ENCODE measurements around the gene SLC4A3.

The SLC4A3 gene, protein sequence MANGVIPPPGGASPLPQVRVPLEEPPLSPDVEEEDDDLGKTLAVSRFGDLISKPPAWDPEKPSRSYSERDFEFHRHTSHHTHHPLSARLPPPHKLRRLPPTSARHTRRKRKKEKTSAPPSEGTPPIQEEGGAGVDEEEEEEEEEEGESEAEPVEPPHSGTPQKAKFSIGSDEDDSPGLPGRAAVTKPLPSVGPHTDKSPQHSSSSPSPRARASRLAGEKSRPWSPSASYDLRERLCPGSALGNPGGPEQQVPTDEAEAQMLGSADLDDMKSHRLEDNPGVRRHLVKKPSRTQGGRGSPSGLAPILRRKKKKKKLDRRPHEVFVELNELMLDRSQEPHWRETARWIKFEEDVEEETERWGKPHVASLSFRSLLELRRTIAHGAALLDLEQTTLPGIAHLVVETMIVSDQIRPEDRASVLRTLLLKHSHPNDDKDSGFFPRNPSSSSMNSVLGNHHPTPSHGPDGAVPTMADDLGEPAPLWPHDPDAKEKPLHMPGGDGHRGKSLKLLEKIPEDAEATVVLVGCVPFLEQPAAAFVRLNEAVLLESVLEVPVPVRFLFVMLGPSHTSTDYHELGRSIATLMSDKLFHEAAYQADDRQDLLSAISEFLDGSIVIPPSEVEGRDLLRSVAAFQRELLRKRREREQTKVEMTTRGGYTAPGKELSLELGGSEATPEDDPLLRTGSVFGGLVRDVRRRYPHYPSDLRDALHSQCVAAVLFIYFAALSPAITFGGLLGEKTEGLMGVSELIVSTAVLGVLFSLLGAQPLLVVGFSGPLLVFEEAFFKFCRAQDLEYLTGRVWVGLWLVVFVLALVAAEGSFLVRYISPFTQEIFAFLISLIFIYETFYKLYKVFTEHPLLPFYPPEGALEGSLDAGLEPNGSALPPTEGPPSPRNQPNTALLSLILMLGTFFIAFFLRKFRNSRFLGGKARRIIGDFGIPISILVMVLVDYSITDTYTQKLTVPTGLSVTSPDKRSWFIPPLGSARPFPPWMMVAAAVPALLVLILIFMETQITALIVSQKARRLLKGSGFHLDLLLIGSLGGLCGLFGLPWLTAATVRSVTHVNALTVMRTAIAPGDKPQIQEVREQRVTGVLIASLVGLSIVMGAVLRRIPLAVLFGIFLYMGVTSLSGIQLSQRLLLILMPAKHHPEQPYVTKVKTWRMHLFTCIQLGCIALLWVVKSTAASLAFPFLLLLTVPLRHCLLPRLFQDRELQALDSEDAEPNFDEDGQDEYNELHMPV

DNA sequence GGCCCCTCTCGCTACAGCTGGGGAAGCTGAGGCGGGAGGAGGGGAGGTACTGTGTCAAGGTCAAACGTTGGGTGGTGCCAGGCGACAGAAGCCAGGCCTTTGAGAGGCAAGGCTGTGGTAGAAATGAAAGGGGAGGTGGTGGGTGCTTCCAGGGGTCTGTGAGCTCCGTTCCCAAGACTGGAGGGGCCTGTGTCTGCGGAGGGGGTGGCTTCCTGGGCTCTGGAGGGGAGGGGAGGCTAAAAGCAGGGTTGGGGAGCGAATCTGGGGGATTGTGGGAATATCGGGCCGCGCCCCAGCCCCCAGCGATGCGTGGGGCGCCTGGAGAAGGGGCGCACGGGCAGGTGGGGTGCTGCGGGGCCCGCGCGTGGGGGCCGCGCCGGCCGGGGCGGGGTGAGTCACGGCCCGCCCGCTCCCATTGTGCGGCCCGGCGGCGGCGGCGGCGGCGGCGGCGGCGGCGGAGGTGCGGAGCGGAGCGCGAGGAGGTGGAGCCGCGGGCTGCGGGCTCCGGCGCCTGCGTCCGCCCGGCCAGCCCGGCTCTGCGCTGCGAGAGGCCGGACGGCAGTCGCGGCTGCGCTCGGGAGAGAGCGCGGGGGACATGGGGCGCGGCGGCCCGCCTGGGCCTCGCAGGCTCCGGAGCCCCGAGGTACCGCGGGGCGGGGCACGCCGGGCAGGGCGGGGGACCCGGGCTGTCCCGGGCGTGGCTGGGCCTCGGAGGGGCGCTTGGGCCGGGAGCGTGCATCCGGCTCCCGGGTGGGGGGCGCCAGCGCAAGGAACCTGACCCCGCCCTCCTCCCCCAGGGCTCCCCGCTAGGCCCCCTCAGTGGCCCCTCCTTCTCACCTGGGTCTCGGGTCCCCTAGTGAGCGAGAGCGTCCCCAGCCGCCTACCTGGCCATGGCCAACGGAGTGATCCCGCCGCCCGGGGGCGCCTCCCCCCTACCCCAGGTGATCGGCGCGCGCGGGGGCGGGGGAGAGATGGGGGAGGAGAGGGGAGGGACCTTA, at the start of gene SLC4A3:
Gene SLC4A3 (plus strand): TSS at position 528 of the 998 bp plus-strand sequence. CDS start 363 bp downstream, at position 891.
- DNase-seq (ENCODE audit: low read depth in 2 of 2) = no peak

DNA sequence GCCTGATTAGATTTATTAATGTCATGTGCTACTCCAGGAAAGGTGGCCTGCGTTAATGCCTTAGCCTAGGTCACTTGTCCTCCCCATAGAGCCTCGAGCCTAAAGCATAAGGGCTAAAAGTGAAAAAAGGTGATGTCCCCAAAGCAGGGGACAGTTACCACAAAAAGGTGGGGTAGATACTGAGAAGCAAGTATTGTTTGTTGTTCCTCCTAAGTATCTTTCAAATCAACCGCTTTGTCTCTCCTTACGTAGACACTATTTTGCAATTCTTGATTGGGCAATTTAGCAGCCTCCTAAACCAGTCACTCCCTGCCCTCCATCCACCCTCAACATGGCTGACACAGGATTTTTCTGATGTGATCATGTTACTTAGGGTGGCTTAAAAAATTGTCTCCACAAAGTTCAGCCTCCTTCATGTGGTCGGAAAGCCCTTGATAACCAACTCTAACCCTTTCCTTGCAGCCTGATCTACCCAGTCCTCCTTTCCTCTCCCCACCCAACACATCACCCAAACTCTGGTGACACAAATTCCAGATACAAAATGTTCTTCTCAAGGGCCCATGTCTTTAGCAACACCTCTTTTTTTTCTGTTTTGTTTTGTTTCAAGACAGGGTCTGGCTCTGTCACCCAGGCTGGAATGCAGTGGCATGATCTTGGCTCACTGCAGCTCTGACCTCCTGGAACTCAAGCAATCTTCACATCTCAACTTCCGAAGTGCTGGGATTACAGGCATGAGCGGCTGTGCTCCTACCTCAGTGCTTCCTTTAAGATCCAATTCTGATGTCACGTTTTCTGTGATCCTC, 48.4 kb upstream of the SLC4A3 start:
- DNase-seq (ENCODE audit: low read depth in 2 of 2) = no peak

DNA sequence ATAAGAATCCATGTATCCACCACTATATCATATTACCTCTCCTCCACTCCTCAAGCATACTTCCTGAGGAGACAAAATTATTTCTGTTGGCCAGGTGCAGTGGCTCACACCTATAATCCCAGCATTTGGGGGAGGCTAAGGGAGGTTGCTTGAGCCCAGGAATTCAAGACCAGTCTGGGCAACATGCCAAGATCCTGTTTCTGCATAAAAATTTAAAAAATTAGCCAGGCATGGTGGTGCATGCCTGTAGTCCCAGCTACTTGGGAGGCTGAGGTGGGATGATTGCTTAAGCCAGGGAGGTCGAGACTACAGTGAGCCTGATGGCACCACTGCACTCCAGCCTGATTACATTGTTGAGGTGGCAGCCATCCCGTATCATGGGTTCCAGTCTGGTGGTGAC, 46.1 kb upstream of the SLC4A3 start:
- no peak for DNase-seq (ENCODE audit: low read depth in 2 of 2)

DNA sequence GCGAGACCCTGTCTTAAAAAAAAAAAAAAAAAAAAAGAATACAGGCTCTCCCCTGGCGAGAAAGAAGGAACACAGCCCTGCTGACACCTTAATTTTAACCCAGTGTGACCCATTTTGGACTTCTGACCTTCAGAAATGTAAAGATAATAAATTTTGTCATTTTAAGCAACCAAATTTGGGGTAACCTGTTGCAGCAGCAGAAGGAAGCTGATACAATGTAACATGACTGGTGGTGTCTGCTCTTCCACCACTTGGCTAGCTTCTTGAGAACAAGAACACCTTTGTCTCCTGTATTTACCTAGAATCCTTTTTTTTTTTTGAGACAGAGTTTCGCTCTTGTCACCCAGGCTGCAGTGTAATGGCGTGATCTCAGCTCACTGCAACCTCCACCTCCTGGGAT, 36.3 kb upstream of the SLC4A3 start:
- DNase-seq (ENCODE audit: low read depth in 2 of 2) = no peak

DNA sequence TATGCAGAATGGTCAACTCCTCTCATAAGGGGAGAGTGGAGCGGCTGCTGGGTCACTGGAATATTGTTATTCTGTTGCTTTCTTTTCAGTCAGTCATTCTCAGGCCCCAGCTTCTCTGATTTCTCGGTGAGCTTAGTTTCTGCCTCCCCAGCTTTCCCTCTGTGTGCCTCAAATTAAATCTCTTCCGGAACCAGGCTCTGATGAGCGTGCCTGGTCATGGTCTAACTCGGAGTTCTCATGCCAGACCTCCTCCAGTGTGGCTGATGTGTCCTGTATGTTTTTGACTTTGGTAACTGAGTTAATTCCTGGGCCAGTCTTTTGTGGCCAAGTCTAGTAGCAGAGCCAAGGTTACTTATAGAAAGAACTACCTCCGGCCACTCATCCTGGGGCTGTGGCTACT, 34.7 kb upstream of the SLC4A3 start:
- no peak for DNase-seq (ENCODE audit: low read depth in 2 of 2)

DNA sequence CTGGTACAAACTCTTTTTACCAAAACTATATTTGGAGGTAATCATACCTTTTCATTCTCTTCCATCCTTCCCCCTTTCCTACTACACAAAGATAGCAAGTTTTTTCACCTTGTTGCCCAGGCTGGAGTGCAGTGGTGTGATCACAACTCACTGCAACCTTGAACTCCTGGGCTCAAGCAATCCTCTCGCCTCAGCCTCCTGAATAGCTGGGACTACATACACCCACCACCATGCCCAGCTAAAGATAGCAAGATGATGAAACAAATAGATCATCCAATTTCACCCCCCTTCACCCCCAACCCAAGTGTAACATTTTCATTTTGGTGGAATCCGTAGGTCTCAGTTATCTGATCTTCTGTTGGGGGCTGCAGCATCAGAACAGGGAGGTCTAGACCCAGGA, 34.3 kb upstream of the SLC4A3 start:
- DNase-seq (ENCODE audit: low read depth in 2 of 2) = no peak

DNA sequence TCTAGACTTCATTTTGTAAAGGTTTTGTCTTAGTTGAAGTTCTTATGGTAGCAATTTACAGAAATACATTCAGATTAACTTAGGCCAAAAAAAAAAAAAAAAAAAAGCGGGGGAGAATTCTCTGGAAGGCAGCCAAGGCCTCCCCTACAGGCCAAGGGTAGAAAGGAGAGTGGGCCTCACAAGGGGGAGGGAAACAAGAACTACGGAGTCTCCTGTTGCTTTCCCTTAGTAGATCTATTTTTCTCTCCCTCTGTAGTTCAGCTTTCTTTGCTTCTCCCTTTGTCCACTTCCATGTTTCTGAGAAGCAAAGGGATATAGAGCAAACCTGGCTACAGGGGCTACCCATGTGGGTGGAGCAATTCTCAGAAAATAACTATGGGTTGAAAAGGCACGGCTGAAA, 32.2 kb upstream of the SLC4A3 start:
- no peak for DNase-seq (ENCODE audit: low read depth in 2 of 2)

DNA sequence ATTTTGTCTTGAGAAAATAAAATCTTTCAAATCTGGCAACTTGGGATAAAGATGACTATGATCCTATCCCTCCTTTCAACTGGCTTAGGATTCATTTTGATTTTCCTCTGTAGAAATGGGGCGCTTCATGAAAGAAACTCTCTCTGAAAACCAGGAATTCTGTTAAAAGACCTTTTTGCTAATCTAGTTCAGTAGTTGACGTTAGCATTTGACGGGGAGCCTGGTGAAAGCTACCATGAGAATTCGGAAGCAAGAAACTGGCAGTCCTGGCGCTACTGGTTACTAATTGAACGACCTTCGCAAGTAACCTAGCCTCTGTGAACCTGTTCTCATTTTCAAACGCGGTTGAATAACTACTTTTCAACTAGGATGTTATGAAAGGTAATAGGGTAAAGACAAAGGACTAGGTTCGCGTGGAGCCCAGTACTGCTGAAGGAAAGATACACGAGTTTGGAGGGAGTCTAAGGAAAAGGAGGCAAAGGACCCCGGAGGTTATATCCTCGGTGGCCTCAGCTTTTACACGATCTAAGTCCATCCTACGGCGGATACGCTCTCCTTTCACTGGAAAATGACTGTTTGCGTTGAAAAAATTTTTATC, 30.4 kb upstream of the SLC4A3 start:
- DNase-seq (ENCODE audit: low read depth in 2 of 2) = no peak

DNA sequence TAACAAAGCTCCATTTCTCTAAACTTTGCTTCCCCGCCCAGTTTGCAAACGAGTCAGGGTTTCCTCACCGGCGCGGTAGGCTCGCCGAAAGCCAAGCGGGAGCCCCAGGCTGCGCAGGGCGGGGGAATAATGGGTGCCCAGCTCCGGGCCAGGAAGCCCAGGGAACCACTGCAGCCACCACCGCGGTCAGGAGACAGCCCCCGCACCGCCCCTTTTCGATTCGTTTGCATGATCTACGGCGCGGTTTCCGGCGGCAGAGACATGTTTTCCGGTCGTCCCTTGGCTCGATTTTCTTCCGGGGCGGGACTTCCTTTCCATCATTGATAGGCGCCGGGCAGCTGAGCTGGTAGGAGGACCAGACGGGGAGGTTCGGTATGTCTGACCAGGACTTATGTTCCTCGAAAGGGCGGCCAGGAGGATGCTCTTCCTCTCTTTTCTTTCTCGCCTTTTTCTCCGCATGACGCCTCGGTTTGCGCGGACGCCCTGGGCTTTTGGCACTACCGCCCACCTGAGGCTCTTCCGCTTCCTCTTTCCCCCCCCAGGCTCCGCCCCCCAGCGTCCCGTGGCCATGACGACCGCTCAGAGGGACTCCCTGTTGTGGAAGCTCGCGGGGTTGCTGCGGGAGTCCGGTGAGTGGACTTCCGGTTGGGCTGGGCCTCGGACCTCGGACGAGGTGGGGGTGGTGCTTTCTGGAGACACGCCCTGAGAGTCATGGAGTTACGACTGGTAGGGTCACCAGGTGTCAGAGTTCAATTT, 29.7 kb upstream of the SLC4A3 start, which contains the start of gene STK11IP:
Gene STK11IP (plus strand): TSS at position 306 of the 756 bp plus-strand sequence. CDS start 263 bp downstream, at position 569.
- peak; percentile 86 to 92 for DNase-seq (ENCODE audit: low read depth in 2 of 2)

DNA sequence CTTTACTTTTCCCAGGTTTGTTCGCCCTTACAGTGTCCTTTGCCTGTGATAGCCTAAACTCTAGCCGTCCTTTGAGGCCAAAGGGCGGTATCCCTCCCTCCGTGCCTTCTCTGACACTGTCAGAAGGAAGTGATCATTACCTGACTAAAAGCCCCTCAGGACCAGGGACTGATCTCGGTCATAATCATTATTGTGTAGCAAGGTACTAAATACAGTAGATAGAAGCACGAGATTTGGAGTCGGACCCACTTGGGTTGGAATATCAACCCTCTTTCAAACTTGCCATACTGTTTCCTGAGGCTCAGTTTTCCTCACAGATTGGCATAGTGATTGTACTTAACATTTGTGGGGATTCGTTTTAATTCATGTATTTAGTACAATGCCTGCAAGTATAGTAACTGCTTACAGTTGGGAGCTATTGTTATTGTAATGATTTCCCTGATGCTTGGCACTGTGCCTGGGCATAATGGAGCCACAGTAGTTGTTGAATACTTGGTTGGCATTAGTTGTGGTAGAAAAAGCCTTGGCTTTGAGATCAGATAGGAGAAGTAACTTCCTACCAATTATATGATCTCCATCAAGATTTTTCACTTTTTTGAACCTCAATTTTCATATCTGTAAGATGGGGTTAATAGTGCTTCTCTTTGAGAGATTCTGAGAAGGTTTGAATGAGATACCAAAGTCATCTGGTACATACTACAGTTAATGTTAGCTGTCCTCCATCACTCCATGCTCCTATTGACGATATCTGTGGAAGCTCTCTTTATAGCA, 28.9 kb upstream of the SLC4A3 start:
- DNase-seq (ENCODE audit: low read depth in 2 of 2) = no peak

DNA sequence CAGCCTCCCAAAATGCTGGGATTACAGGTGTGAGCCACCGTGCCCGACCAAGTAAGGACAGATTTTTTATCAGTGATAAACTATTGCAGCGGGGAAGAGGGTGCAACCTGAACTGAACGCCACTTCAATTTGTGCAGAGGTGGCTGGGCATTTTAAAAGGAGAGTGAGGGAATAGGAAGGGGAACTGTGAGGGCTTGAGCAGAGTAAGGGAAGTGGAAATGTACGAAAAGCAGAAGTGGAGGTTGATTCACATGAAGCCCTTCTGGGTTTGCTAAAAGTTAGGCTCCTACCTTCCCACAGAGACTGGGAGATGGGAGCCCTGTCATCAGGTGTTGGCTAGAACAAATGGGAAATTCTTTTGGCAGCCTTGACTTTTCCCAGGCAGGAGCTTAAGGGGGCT, 23.7 kb upstream of the SLC4A3 start:
- DNase-seq (ENCODE audit: low read depth in 2 of 2) = no peak

DNA sequence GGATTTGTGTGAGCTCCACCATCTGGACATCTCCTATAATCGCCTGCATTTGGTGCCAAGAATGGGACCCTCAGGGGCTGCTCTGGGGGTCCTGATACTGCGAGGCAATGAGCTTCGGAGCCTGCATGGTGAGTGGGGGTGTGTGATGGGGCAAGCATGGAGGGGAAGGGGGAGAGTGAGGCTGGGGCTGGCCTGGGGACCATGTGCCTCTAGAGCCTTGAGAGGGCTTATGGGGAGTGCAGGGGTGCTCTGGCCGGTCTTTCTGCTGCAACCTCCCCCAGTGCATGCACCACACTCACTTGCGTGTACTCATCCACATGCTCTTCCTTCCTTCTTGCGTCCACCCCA, 21.8 kb upstream of the SLC4A3 start:
- DNase-seq (ENCODE audit: low read depth in 2 of 2) = no peak

DNA sequence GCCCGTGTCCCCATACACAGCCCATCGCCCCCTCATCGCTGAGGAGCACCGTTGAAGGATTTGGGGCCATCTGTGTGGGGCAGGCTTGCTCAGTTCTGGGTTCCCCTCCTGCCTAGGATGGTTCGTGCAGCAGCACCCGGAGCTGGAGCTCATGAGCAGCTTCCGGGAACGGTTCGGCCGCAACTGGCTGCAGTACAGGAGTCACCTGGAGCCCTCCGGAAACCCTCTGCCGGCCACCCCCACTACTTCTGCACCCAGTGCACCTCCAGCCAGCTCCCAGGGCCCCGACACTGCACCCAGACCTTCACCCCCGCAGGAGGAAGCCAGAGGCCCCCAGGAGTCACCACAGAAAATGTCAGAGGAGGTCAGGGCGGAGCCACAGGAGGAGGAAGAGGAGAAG, 19.5 kb upstream of the SLC4A3 start:
- DNase-seq (ENCODE audit: low read depth in 2 of 2) = no peak

DNA sequence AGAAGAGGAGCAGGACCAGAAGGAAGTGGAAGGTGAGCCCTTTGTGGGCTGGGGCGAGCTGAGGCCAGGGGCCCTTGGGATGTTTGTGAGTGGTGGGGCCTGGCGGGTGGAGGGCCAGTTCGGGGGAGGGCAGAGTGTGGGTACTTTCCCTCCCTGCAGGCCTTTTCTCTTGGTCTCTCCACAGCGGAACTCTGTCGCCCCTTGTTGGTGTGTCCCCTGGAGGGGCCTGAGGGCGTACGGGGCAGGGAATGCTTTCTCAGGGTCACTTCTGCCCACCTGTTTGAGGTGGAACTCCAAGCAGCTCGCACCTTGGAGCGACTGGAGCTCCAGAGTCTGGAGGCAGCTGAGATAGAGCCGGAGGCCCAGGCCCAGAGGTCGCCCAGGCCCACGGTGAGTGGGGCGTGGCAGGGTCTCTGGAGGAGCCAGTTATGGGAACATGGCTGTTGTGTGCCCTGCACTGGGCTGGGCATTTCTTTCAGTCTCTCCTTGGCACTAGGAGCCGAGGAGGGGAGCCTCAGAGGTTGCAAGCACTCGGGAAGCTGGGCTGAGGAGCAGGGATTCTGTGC, 18.9 kb upstream of the SLC4A3 start:
- no peak for DNase-seq (ENCODE audit: low read depth in 2 of 2)

DNA sequence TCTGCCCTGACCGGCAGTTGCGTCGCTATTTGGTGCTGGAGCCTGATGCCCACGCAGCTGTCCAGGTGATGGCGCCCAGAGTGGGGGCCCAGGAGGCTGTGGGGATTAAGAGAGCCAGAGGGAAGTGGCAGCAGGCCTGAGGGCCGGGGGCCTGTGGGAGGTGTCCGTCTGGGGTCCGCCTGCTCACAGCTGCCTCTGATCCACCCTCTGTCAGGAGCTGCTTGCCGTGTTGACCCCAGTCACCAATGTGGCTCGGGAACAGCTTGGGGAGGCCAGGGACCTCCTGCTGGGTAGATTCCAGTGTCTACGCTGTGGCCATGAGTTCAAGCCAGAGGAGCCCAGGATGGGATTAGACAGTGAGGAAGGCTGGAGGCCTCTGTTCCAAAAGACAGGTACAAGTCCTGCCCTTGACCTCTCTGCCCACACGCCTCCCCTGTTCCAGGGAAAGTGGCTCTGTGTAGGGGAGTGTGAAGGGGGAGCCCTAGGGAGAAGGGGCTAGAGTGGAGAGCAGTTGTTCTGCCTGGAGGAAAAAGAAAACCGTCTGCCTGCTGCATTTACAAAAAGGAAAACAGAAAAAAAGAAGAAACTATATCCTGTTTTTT, 18.2 kb upstream of the SLC4A3 start:
- no peak for DNase-seq (ENCODE audit: low read depth in 2 of 2)

DNA sequence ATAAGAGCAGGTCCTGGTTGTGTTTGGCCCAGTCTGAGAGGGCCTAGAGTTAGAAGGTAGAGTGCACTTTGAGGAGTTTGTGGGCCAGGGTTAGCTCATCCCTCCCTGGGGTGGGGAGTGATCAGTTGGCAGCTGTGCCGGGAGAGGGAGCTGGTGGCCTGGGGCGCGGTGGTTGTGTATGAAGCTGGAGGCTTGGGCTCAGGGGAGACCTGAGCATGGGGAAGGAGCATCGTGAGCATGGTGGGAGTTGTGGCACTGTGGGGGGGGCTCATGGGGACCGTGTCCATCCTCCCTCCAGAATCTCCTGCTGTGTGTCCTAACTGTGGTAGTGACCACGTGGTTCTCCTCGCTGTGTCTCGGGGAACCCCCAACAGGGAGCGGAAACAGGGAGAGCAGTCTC, 16.1 kb upstream of the SLC4A3 start:
- DNase-seq (ENCODE audit: low read depth in 2 of 2) = no peak

DNA sequence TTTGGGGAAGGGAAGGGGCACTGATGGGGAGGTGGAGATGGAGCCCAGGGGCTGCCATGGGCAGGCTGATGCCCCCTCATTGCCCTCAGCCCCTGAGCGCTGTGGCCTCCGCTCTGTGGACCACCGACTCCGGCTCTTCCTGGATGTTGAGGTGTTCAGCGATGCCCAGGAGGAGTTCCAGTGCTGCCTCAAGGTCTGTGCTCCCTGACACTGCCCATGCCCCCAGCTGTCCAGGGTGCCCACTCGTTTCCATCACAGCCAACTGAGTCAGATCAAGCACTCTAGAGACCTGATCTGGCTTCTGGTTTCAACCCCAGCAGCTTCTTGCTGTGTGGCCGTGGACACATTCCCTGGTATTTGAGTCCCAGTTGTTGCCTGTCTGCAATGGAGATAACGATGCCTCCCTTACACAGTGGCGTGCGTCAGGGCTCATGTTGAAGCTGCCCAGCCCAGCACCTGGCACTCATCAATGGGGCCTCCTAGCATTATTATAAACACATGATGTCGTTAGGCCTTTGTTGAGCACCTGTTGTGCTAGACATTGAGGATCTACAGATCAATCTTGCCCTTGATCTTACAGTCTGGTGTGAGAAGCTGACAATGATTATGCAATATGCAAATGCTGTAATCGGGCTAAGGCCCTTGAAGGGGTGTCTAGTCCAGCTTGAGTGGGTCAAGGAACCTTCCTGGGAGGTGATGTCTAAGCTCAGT, 15.4 kb upstream of the SLC4A3 start:
- DNase-seq (ENCODE audit: low read depth in 2 of 2) = no peak

All from stimulated activated CD4-positive, alpha-beta T cell treated with anti-CD3 and anti-CD28 coated beads, Interleukin-4, amount 100 ng/mL, for 48 hours (primary cell).